K562 (cell line): Measurements from ENCODE around the gene BNC1.

Experiments
- CSDE1 ChIP-seq, 2 experiments: fragments of 450-650 bp; IDR thresholded peaks; 2 replicates each; pipeline ENCODE4 v1.6.1; 2016; ENCODE audit warnings: mild to moderate bottlenecking in 1 of 2
- CTCF ChIP-seq, 3 experiments: IDR thresholded peaks in 2 of 3; conservative IDR thresholded peaks in 1 of 3; 2 replicates each; pipeline ENCODE4 v1.5.1; 2011 to 2012; ENCODE audit warnings: low read length in 3 of 3, mild to moderate bottlenecking in 3 of 3, control low read depth in 2 of 3, improper control_type of control experiment in 1 of 3, inconsistent platforms in 1 of 3, low read depth in 1 of 3, mixed read lengths in 1 of 3, moderate library complexity in 1 of 3; ENCODE audit not compliant: insufficient read depth in 2 of 3
- MXI1 ChIP-seq: IDR thresholded peaks from 2 replicates; pipeline ENCODE4 v1.6.1; 2011; ENCODE audit warnings: low read depth, mild to moderate bottlenecking, improper control_type of control experiment, low read length
- NELFE ChIP-seq: IDR thresholded peaks from 2 replicates; pipeline ENCODE4 v1.6.1; 2011; ENCODE audit warnings: mild to moderate bottlenecking; ENCODE audit not compliant: insufficient read depth, insufficient read length
- SREBF1 ChIP-seq: fragments of 150-350 bp; IDR thresholded peaks from 2 replicates; pipeline ENCODE4 v1.6.1; 2014; ENCODE audit warnings: antibody characterized with exemption, low read depth, low read length, borderline replicate concordance
- TBL1XR1 ChIP-seq, 2 experiments: IDR thresholded peaks; 2 replicates each; pipeline ENCODE4 v1.6.1; 2012; ENCODE audit warnings: improper control_type of control experiment in 2 of 2, low read length in 2 of 2, mild to moderate bottlenecking in 1 of 2
- ZKSCAN1 ChIP-seq: fragments of 150-350 bp; IDR thresholded peaks from 2 replicates; pipeline ENCODE4 v1.6.1; 2016; ENCODE audit warnings: low read depth, low read length
- ZNF384 ChIP-seq: IDR thresholded peaks from 2 replicates; pipeline ENCODE4 v1.6.1; 2012; ENCODE audit warnings: low read depth, low read length, improper control_type of control experiment
- TF ChIP-seq, protein P1 (sequence below): fragments of 250-450 bp; sonication (Bioruptor Pico); IDR thresholded peaks from 2 replicates; pipeline ENCODE4 v1.4.0; 2020; ENCODE audit warnings: borderline replicate concordance

- TF ChIP-seq CSDE1 (IDR thresholded peaks at IDR 0.05): no peak
- TF ChIP-seq TBL1XR1 (IDR thresholded peaks at IDR 0.05; ENCODE audit: low read length in 2 of 2): no peak
- no peak for TF ChIP-seq CTCF (IDR thresholded peaks at IDR 0.05 in 2 of 3, conservative IDR thresholded peaks at IDR 0.05 in 1 of 3; ENCODE audit: insufficient read depth in 2 of 3, low read depth in 1 of 3, low read length in 3 of 3)
- TF ChIP-seq ZKSCAN1: no peak
- TF ChIP-seq MXI1: no peak
- TF ChIP-seq, protein P1, sequence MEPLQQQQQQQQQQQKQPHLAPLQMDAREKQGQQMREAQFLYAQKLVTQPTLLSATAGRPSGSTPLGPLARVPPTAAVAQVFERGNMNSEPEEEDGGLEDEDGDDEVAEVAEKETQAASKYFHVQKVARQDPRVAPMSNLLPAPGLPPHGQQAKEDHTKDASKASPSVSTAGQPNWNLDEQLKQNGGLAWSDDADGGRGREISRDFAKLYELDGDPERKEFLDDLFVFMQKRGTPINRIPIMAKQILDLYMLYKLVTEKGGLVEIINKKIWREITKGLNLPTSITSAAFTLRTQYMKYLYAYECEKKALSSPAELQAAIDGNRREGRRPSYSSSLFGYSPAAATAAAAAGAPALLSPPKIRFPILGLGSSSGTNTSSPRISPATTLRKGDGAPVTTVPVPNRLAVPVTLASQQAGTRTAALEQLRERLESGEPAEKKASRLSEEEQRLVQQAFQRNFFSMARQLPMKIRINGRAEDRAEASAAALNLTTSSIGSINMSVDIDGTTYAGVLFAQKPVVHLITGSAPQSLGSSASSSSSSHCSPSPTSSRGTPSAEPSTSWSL (CRISPR knock-in tag): no peak
- no peak for TF ChIP-seq SREBF1
- no peak for TF ChIP-seq ZNF384
- TF ChIP-seq NELFE: no peak
These were observed 35.5 kb downstream of the BNC1 start for GRCh38 chr15:83249030-83249343.
